ENCODE results near the gene UST.
"Not testable (repeated sequence)": the region's sequence is repeated elsewhere in the genome, so short reads cannot be mapped to it uniquely, and the experiment has no call there.

The UST gene

DNA sequence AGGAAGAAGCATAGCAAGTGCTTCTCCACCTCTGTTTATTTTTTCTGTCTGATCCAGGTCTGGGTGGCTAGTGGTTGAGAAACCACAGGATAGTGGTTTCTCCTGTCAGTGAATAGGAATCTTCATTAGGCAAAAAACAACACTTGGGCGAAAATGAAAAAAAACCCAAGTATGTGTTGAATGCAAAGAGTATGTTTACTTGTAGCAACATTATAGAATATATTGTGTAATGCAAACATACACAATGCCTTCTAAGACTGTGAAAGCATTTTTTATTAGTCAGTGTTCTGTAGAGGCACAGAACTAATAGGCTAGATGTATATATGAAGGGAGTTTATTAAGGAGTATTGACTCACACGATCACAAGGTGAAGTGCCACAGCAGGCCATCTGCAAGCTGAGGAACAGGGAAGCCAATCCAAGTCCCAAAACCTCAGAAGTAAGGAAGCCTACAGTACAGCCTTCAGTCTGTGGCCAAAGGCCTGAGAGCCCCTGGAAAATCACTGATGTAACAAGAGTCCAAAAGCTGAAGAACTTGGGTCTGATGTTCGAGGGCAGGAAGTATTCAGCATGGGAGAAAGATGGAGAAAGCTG lies 111.1 kb downstream of the UST start:
- H3K4me3 ChIP-seq (ENCODE audit: low read length, poor library complexity, severe bottlenecking), result no peak overlapping the region

DNA sequence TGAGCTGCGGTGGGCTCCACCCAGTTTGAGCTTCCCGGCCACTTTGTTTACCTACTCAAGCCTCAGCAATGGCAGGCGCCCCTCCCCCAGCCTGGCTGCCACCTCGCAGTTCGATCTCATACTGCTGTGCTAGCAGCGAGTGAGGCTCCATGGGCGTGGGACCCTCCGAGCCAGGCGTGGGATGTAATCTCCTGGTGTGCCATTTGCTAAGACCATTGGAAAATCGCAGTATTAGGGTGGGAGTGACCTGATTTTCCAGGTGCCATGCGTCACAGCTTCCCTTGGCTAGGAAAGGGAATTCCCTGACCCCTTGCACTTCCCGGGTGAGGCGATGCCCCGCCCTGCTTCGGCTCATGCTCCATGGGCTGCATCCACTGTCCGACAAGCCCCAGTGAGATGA lies 117.3 kb downstream of the UST start:
- not testable (repeated sequence) for H3K4me3 ChIP-seq (ENCODE audit: low read length, poor library complexity, severe bottlenecking); H2AFZ ChIP-seq (ENCODE audit: low read length); H4K20me1 ChIP-seq (ENCODE audit: insufficient read depth, low read length, poor library complexity, severe bottlenecking); H3F3A ChIP-seq (ENCODE audit: low read depth); H3K4me2 ChIP-seq (ENCODE audit: low read depth, low read length, poor library complexity, severe bottlenecking); H3K9me3 ChIP-seq (ENCODE audit: insufficient read depth, low read depth, low read length); H3K9ac ChIP-seq (ENCODE audit: low read depth, low read length, poor library complexity, severe bottlenecking); H3K9me2 ChIP-seq (replicated peaks; ENCODE audit: low read depth, low read length); H3K27me3 ChIP-seq (ENCODE audit: insufficient read depth, low read length, poor library complexity, severe bottlenecking); H3K79me2 ChIP-seq (ENCODE audit: insufficient read depth, low read length); H3K36me3 ChIP-seq (ENCODE audit: insufficient read depth, low read length)
- H3K4me1 ChIP-seq (ENCODE audit: insufficient read depth, low read length, poor library complexity, severe bottlenecking), result peaks cover 21% of the 10 kb centered on the region

More for the DNA sequence above, 111.1 kb downstream of the UST start:
- TF ChIP-seq, protein P1, sequence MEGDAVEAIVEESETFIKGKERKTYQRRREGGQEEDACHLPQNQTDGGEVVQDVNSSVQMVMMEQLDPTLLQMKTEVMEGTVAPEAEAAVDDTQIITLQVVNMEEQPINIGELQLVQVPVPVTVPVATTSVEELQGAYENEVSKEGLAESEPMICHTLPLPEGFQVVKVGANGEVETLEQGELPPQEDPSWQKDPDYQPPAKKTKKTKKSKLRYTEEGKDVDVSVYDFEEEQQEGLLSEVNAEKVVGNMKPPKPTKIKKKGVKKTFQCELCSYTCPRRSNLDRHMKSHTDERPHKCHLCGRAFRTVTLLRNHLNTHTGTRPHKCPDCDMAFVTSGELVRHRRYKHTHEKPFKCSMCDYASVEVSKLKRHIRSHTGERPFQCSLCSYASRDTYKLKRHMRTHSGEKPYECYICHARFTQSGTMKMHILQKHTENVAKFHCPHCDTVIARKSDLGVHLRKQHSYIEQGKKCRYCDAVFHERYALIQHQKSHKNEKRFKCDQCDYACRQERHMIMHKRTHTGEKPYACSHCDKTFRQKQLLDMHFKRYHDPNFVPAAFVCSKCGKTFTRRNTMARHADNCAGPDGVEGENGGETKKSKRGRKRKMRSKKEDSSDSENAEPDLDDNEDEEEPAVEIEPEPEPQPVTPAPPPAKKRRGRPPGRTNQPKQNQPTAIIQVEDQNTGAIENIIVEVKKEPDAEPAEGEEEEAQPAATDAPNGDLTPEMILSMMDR (conservative IDR thresholded peaks at IDR 0.05; ENCODE audit: low read length), result no peak
- no peak for TF ChIP-seq EZH2phosphoT487 (IDR thresholded peaks at IDR 0.05; ENCODE audit: borderline replicate concordance)
- H4K20me1 ChIP-seq (ENCODE audit: insufficient read depth, low read length, poor library complexity, severe bottlenecking), result no peaks in the 10 kb centered on the region
- no peaks in the 10 kb centered on the region for H3K79me2 ChIP-seq (ENCODE audit: insufficient read depth, low read length)
- H3K4me1 ChIP-seq (ENCODE audit: insufficient read depth, low read length, poor library complexity, severe bottlenecking), result peaks cover 25% of the 10 kb centered on the region
- no peaks in the 10 kb centered on the region for H3K9me3 ChIP-seq (ENCODE audit: insufficient read depth, low read depth, low read length)
- H3K27me3 ChIP-seq (ENCODE audit: insufficient read depth, low read length, poor library complexity, severe bottlenecking), result no peaks in the 10 kb centered on the region
- H3K9me2 ChIP-seq (replicated peaks; ENCODE audit: low read depth, low read length), result no peaks in the 10 kb centered on the region
- H3K4me2 ChIP-seq (ENCODE audit: low read depth, low read length, poor library complexity, severe bottlenecking), result peak overlapping the region; percentile 6
- H3F3A ChIP-seq (ENCODE audit: low read depth), result no peaks in the 10 kb centered on the region
- no peak overlapping the region for H3K9ac ChIP-seq (ENCODE audit: low read depth, low read length, poor library complexity, severe bottlenecking)
- no peaks in the 10 kb centered on the region for H3K36me3 ChIP-seq (ENCODE audit: insufficient read depth, low read length)
- H2AFZ ChIP-seq (ENCODE audit: low read length), result no peak overlapping the region

GRCh38 chr6:148864941-148865340 lies 118.1 kb downstream of the UST start:
- H3K9me2 ChIP-seq (replicated peaks; ENCODE audit: low read depth, low read length), result no peaks in the 10 kb centered on the region
- H2AFZ ChIP-seq (ENCODE audit: low read length), result no peak overlapping the region
- no peak overlapping the region for H3K9ac ChIP-seq (ENCODE audit: low read depth, low read length, poor library complexity, severe bottlenecking)
- no peaks in the 10 kb centered on the region for H3K36me3 ChIP-seq (ENCODE audit: insufficient read depth, low read length)
- H3K4me1 ChIP-seq (ENCODE audit: insufficient read depth, low read length, poor library complexity, severe bottlenecking), result peaks cover 27% of the 10 kb centered on the region
- H3K27me3 ChIP-seq (ENCODE audit: insufficient read depth, low read length, poor library complexity, severe bottlenecking), result no peaks in the 10 kb centered on the region
- H3K79me2 ChIP-seq (ENCODE audit: insufficient read depth, low read length), result 0 out of 2 replicates have a peak, but pooled peaks cover 4% of the 10 kb centered on the region
- no peaks in the 10 kb centered on the region for H3F3A ChIP-seq (ENCODE audit: low read depth)
- H4K20me1 ChIP-seq (ENCODE audit: insufficient read depth, low read length, poor library complexity, severe bottlenecking), result no peaks in the 10 kb centered on the region
- no peaks in the 10 kb centered on the region for H3K9me3 ChIP-seq (ENCODE audit: insufficient read depth, low read depth, low read length)
- H3K4me3 ChIP-seq (ENCODE audit: low read length, poor library complexity, severe bottlenecking), result no peak overlapping the region
- TF ChIP-seq, protein P1 (conservative IDR thresholded peaks at IDR 0.05; ENCODE audit: low read length), result no peak
- TF ChIP-seq EZH2phosphoT487 (IDR thresholded peaks at IDR 0.05; ENCODE audit: borderline replicate concordance), result no peak
- H3K4me2 ChIP-seq (ENCODE audit: low read depth, low read length, poor library complexity, severe bottlenecking), result no peak overlapping the region

DNA sequence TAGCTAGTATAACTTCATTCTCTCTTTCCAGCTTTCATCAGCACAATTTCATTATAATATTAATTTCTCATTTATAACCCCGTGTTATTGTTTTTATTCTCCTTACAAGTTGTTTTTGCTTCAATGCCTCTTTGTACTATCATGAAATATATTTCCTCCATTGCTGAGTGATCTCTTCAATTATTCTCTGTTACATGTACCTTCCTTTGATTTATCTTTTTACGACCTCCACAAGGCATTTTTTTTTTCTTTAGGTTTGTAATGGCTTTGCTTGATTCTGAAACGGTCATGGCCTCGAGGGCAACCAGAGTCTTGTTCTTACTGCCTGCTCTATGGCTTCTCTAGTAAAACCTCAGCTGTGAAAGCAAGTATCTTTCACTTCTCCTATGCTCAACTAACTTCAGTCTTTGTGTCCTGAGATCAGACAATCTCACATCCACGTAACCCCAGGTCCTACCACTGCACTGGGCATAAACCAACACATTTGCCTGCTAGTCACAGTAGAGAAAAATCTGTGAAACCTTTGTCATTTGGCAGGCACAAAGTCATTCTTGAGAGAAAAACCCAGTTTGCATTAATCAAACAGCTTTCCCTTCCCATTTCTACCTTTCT lies 119.9 kb downstream of the UST start:
- H3K27me3 ChIP-seq (ENCODE audit: insufficient read depth, low read length, poor library complexity, severe bottlenecking), result no peaks in the 10 kb centered on the region
- H3K9me3 ChIP-seq (ENCODE audit: insufficient read depth, low read depth, low read length), result no peaks in the 10 kb centered on the region
- no peaks in the 10 kb centered on the region for H3F3A ChIP-seq (ENCODE audit: low read depth)
- H2AFZ ChIP-seq (ENCODE audit: low read length), result no peak overlapping the region
- no peak for TF ChIP-seq EZH2phosphoT487 (IDR thresholded peaks at IDR 0.05; ENCODE audit: borderline replicate concordance)
- TF ChIP-seq, protein P1 (conservative IDR thresholded peaks at IDR 0.05; ENCODE audit: low read length), result no peak
- H3K9ac ChIP-seq (ENCODE audit: low read depth, low read length, poor library complexity, severe bottlenecking), result no peak overlapping the region
- no peaks in the 10 kb centered on the region for H4K20me1 ChIP-seq (ENCODE audit: insufficient read depth, low read length, poor library complexity, severe bottlenecking)
- no peaks in the 10 kb centered on the region for H3K9me2 ChIP-seq (replicated peaks; ENCODE audit: low read depth, low read length)
- peak overlapping the region; percentile 52 for H3K4me2 ChIP-seq (ENCODE audit: low read depth, low read length, poor library complexity, severe bottlenecking)
- peak overlapping the region; percentile 12 for H3K4me3 ChIP-seq (ENCODE audit: low read length, poor library complexity, severe bottlenecking)
- no peaks in the 10 kb centered on the region for H3K36me3 ChIP-seq (ENCODE audit: insufficient read depth, low read length)
- H3K4me1 ChIP-seq (ENCODE audit: insufficient read depth, low read length, poor library complexity, severe bottlenecking), result peaks cover 45% of the 10 kb centered on the region
- 0 out of 2 replicates have a peak, but pooled peaks cover 4% of the 10 kb centered on the region for H3K79me2 ChIP-seq (ENCODE audit: insufficient read depth, low read length)

Data from Loucy (cell line).